ENCODE measurements around the gene ASTN2. TPM values are rescaled to one million over a fixed set of nuclear protein-coding genes. Genes with fewer than 3 reads are reported as not detected.

Gene ASTN2
- total RNA-seq, 1 donor from 2014 or later, result 2.3 TPM

DNA sequence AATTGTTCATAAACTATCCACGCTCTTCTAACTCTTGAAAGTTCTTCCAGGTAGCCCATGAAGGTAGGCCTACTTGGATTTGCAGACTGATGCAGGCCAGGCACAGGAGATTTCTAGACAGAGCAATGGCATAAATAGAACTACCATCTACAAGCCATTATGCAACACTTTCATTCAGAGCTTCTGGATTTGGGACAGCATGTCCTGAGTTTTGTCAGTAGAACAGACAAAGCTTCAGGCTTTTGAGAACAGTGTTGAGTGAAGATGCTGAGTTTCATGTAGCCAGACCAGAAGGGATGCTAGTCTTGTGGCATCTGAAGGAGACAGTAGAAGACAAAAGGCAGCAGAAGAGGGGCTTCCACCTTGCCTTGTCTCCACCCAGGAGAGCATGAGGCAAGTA is 531.2 kb downstream of the ASTN2 start:
- no peaks in the 10 kb centered on the region for H3K36me3 ChIP-seq
- DNase-seq (ENCODE audit: low spot score in 2 of 2), result no peak
- H3K9me3 ChIP-seq, result no peaks in the 10 kb centered on the region
- H3K27me3 ChIP-seq, result no peaks in the 10 kb centered on the region
- H3K4me3 ChIP-seq, result no peak overlapping the region
- intact Hi-C loops (cut with DNase I), result no loop called here
- H3K27ac ChIP-seq, result no peak overlapping the region
- TF ChIP-seq CTCF (IDR thresholded peaks at IDR 0.05), result no peak
- no peaks in the 10 kb centered on the region for H3K4me1 ChIP-seq

- intact Hi-C loops (cut with DNase I), result no loop called here
- no peaks in the 10 kb centered on the region for H3K27me3 ChIP-seq
These were observed 537.8 kb downstream of the ASTN2 start for GRCh38 chr9:116877072-116877471.

GRCh38 chr9:116875576-116875975 is 539.3 kb downstream of the ASTN2 start:
- H3K36me3 ChIP-seq, result no peaks in the 10 kb centered on the region
- no peaks in the 10 kb centered on the region for H3K4me1 ChIP-seq
- no peak for TF ChIP-seq CTCF (IDR thresholded peaks at IDR 0.05)
- H3K27me3 ChIP-seq, result no peaks in the 10 kb centered on the region
- H3K4me3 ChIP-seq, result no peak overlapping the region
- DNase-seq (ENCODE audit: low spot score in 2 of 2), result no peak
- intact Hi-C loops (cut with DNase I), result no loop called here
- H3K9me3 ChIP-seq, result peaks cover 13 to 20% of the 10 kb centered on the region in 2 donors
- H3K27ac ChIP-seq, result no peak overlapping the region

More at GRCh38 chr9:116877072-116877471, 537.8 kb downstream of the ASTN2 start:
- no peak for DNase-seq (ENCODE audit: low spot score in 2 of 2)
- no peak overlapping the region for H3K4me3 ChIP-seq
- no peaks in the 10 kb centered on the region for H3K4me1 ChIP-seq
- H3K9me3 ChIP-seq, result peaks cover 13 to 20% of the 10 kb centered on the region in 2 donors
- no peak overlapping the region for H3K27ac ChIP-seq
- TF ChIP-seq CTCF (IDR thresholded peaks at IDR 0.05), result no peak
- H3K36me3 ChIP-seq, result no peaks in the 10 kb centered on the region

- intact Hi-C loops (cut with DNase I), result no loop called here
- no peak for TF ChIP-seq CTCF (IDR thresholded peaks at IDR 0.05)
- DNase-seq (ENCODE audit: low spot score in 2 of 2), result no peak
These were observed 540.6 kb downstream of the ASTN2 start for GRCh38 chr9:116873937-116874914.

GRCh38 chr9:116873491-116873890 is 541.4 kb downstream of the ASTN2 start:
- no peaks in the 10 kb centered on the region for H3K36me3 ChIP-seq
- intact Hi-C loops (cut with DNase I), result no loop called here
- no peak for DNase-seq (ENCODE audit: low spot score in 2 of 2)
- H3K4me3 ChIP-seq, result no peak overlapping the region
- peaks cover 13 to 20% of the 10 kb centered on the region in 2 donors for H3K9me3 ChIP-seq
- no peak for TF ChIP-seq CTCF (IDR thresholded peaks at IDR 0.05)
- H3K27ac ChIP-seq, result no peak overlapping the region
- no peaks in the 10 kb centered on the region for H3K4me1 ChIP-seq
- no peaks in the 10 kb centered on the region for H3K27me3 ChIP-seq

More at GRCh38 chr9:116873937-116874914, 540.6 kb downstream of the ASTN2 start:
- peaks cover 13 to 20% of the 10 kb centered on the region in 2 donors for H3K9me3 ChIP-seq
- H3K36me3 ChIP-seq, result no peaks in the 10 kb centered on the region
- H3K4me3 ChIP-seq, result no peak overlapping the region
- H3K4me1 ChIP-seq, result no peaks in the 10 kb centered on the region
- no peak overlapping the region for H3K27ac ChIP-seq
- H3K27me3 ChIP-seq, result no peaks in the 10 kb centered on the region

All from ascending aorta (tissue), 2 donors.